IMR-90 (cell line): ENCODE data around the gene PLEKHG1. TPM values are rescaled to one million over a fixed set of nuclear protein-coding genes. Genes with fewer than 3 reads are reported as not detected.

Experiments used
- ATAC-seq: fragments of 200-7000 bp; cut with Tn5 transposase; 2 replicates; pipeline ENCODE4 v1.9.1; 2020; ENCODE audit warnings: low read depth, mild to moderate bottlenecking, moderate library complexity
- Bru-seq: library from RNA; stranded (reverse); fragments of 400-500 nt; gene quantifications from one replicate; lab custom pipeline; 2021; lab: Mats Ljungman, UMichigan
- BruChase-seq, 2 experiments: library from RNA; stranded (reverse); fragments of 400-500 nt; gene quantifications; one replicate each; lab custom pipeline; 2021; lab: Mats Ljungman, UMichigan
- BruUV-seq: library from RNA; stranded (reverse); fragments of 400-500 nt; replicated peaks from 2 replicates; lab custom pipeline; 2021; lab: Mats Ljungman, UMichigan
- CTCF ChIA-PET: fragments of 300-600 bp; formaldehyde crosslinking; extraction: SDS; loops from one replicate; lab custom pipeline; 2021; ENCODE audit warnings: antibody characterized with exemption; lab: Yijun Ruan, JAX
- POLR2A ChIA-PET: fragments of 300-600 bp; sonication (Branson Sonifier 250); formaldehyde crosslinking; loops from one replicate; lab custom pipeline; 2022; ENCODE audit warnings: antibody characterized with exemption; ENCODE audit not compliant: unreplicated experiment; lab: Charles Lee
- DNase-seq: peaks from one replicate; pipeline ENCODE4 v3.0.0; 2013
- H2AFZ ChIP-seq: replicated peaks from 2 replicates; pipeline ENCODE3; 2013; ENCODE audit warnings: low read length, mild to moderate bottlenecking; ENCODE audit not compliant: poor library complexity
- H2AK5ac ChIP-seq: 2 replicates; pipeline ENCODE4 v1.6.1; 2013; ENCODE audit warnings: low read depth, low read length, inconsistent platforms
- H2AK9ac ChIP-seq: replicated peaks from 2 replicates; pipeline ENCODE3; 2013; ENCODE audit warnings: mild to moderate bottlenecking, low read depth, low read length, moderate library complexity; ENCODE audit not compliant: poor library complexity
- H2BK120ac ChIP-seq: 2 replicates; pipeline ENCODE4 v1.6.1; 2013; ENCODE audit warnings: low read depth, low read length, inconsistent platforms
- H2BK15ac ChIP-seq: 3 replicates; pipeline ENCODE4 v1.6.1; 2013; ENCODE audit warnings: low read depth, low read length, inconsistent platforms
- H2BK20ac ChIP-seq: 2 replicates; pipeline ENCODE4 v1.6.1; 2013; ENCODE audit warnings: low read depth, mild to moderate bottlenecking, inconsistent platforms, low read length, moderate library complexity
- H2BK5ac ChIP-seq: 2 replicates; pipeline ENCODE4 v1.6.1; 2013; ENCODE audit warnings: mild to moderate bottlenecking, low read depth, low read length, inconsistent platforms; ENCODE audit not compliant: poor library complexity, severe bottlenecking
- H3K14ac ChIP-seq: replicated peaks from 2 replicates; pipeline ENCODE4 v1.6.1; 2013; ENCODE audit warnings: low read depth, low read length, inconsistent platforms
- H3K18ac ChIP-seq: 2 replicates; pipeline ENCODE4 v1.6.1; 2013; ENCODE audit warnings: low read depth, low read length, control low read depth
- H3K23ac ChIP-seq: 2 replicates; pipeline ENCODE4 v1.6.1; 2013; ENCODE audit warnings: low read depth, low read length, inconsistent platforms
- H3K27ac ChIP-seq: 2 replicates; pipeline ENCODE4 v1.5.1; 2013; ENCODE audit warnings: mild to moderate bottlenecking, control low read depth, low read length; ENCODE audit not compliant: insufficient read depth
- H3K27me3 ChIP-seq: 2 replicates; pipeline ENCODE4 v1.6.1; 2013; ENCODE audit warnings: low read length; ENCODE audit not compliant: control insufficient read depth, insufficient read depth
- H3K36me3 ChIP-seq: 2 replicates; pipeline ENCODE4 v1.6.1; 2013; ENCODE audit warnings: low read length, mixed read lengths; ENCODE audit not compliant: control insufficient read depth, insufficient read depth
- H3K4ac ChIP-seq: 2 replicates; pipeline ENCODE4 v1.6.1; 2013; ENCODE audit warnings: low read depth, low read length, inconsistent platforms
- H3K4me1 ChIP-seq: 2 replicates; pipeline ENCODE4 v1.6.1; 2013; ENCODE audit warnings: low read length, mixed read lengths; ENCODE audit not compliant: control insufficient read depth, insufficient read depth
- H3K4me2 ChIP-seq: 2 replicates; pipeline ENCODE4 v1.6.1; 2013; ENCODE audit warnings: low read depth, mild to moderate bottlenecking, control low read depth, low read length, moderate library complexity
- H3K4me3 ChIP-seq: 2 replicates; pipeline ENCODE4 v1.5.1; 2013; ENCODE audit warnings: low read depth, mild to moderate bottlenecking, control low read depth, low read length, moderate library complexity; ENCODE audit not compliant: insufficient read depth
- H3K56ac ChIP-seq: 2 replicates; pipeline ENCODE4 v1.6.1; 2013; ENCODE audit warnings: low read length, inconsistent platforms; ENCODE audit not compliant: insufficient read depth; ENCODE audit errors: extremely low read depth
- H3K79me1 ChIP-seq, 2 experiments: 2 replicates each; pipeline ENCODE4 v1.6.1; 2013; ENCODE audit warnings: low read length in 2 of 2, inconsistent platforms in 1 of 2, low read depth in 1 of 2
- H3K9ac ChIP-seq: 2 replicates; pipeline ENCODE4 v1.6.1; 2013; ENCODE audit warnings: low read depth, low read length, control low read depth
- H3K9me1 ChIP-seq: 2 replicates; pipeline ENCODE4 v1.6.1; 2013; ENCODE audit warnings: low read length, inconsistent platforms; ENCODE audit not compliant: insufficient read depth
- H3K9me3 ChIP-seq: 2 replicates; pipeline ENCODE4 v1.6.1; 2013; ENCODE audit warnings: low read length; ENCODE audit not compliant: control insufficient read depth, insufficient read depth
- H4K20me1 ChIP-seq: 2 replicates; pipeline ENCODE4 v1.6.1; 2013; ENCODE audit warnings: low read length, inconsistent platforms; ENCODE audit not compliant: insufficient read depth
- H4K5ac ChIP-seq: 2 replicates; pipeline ENCODE4 v1.6.1; 2013; ENCODE audit warnings: mild to moderate bottlenecking, low read depth, low read length, control low read depth
- H4K8ac ChIP-seq, 2 experiments: 2 replicates each; pipeline ENCODE4 v1.6.1; 2013; ENCODE audit warnings: low read depth in 2 of 2, low read length in 2 of 2, control low read depth in 1 of 2, inconsistent platforms in 1 of 2
- H4K91ac ChIP-seq: 2 replicates; pipeline ENCODE4 v1.6.1; 2013; ENCODE audit warnings: low read depth, low read length, inconsistent platforms; ENCODE audit not compliant: insufficient read depth
- BHLHE40 ChIP-seq: fragments of 150-350 bp; IDR thresholded peaks from 2 replicates; pipeline ENCODE4 v1.6.1; 2016; ENCODE audit warnings: mild to moderate bottlenecking, low read depth, low read length
- CEBPB ChIP-seq: IDR thresholded peaks from 2 replicates; pipeline ENCODE4 v1.6.1; 2012; ENCODE audit warnings: low read depth, low read length, improper control_type of control experiment
- CHD1 ChIP-seq: IDR thresholded peaks from 2 replicates; pipeline ENCODE4 v1.6.1; 2012; ENCODE audit warnings: low read depth, low read length, improper control_type of control experiment
- CTCF ChIP-seq: conservative IDR thresholded peaks from 2 replicates; pipeline ENCODE4 v1.5.1; 2012; ENCODE audit warnings: mild to moderate bottlenecking, low read depth, low read length, improper control_type of control experiment
- ELK1 ChIP-seq: fragments of 150-350 bp; IDR thresholded peaks from 2 replicates; pipeline ENCODE4 v1.6.1; 2016; ENCODE audit warnings: low read depth, mild to moderate bottlenecking, low read length, moderate library complexity, borderline replicate concordance
- FOS ChIP-seq: fragments of 150-350 bp; IDR thresholded peaks from 2 replicates; pipeline ENCODE4 v1.6.1; 2016; ENCODE audit warnings: low read depth, low read length
- MAFK ChIP-seq: IDR thresholded peaks from 2 replicates; pipeline ENCODE4 v1.6.1; 2012; ENCODE audit warnings: low read depth, low read length, improper control_type of control experiment
- MAZ ChIP-seq: IDR thresholded peaks from 2 replicates; pipeline ENCODE4 v1.6.1; 2012; ENCODE audit warnings: low read depth, mild to moderate bottlenecking, low read length, improper control_type of control experiment, moderate library complexity, borderline replicate concordance
- NFE2L2 ChIP-seq: fragments of 150-350 bp; IDR thresholded peaks from 2 replicates; pipeline ENCODE4 v1.6.1; 2016; ENCODE audit warnings: low read depth, mild to moderate bottlenecking, low read length
- POLR2A ChIP-seq: IDR thresholded peaks from 2 replicates; pipeline ENCODE4 v1.6.1; 2012; ENCODE audit warnings: mild to moderate bottlenecking, low read depth, low read length
- RAD21 ChIP-seq: IDR thresholded peaks from 2 replicates; pipeline ENCODE4 v1.6.1; 2012; ENCODE audit warnings: low read length, improper control_type of control experiment
- RCOR1 ChIP-seq: IDR thresholded peaks from 2 replicates; pipeline ENCODE4 v1.6.1; 2012; ENCODE audit warnings: mild to moderate bottlenecking, low read length, improper control_type of control experiment; ENCODE audit not compliant: insufficient replicate concordance
- WGBS, 2 experiments: methylation state at CpG; one replicate each; pipeline versions ENCODE4 v1.1.5 to v1.1.7; 2013; ENCODE audit warnings: missing lambda C conversion rate in 2 of 2; ENCODE audit not compliant: insufficient read length in 1 of 2; ENCODE audit errors: extremely low coverage in 2 of 2; 5-methylcytosine and 5-hydroxymethylcytosine counted together
- dilution Hi-C: fragments of 300-500 bp; cut with HindIII; formaldehyde crosslinking; loops from one replicate; pipeline ENCODE4 v1.14.3; 2018; ENCODE audit warnings: low sequenced_read_pairs; ENCODE audit not compliant: unreplicated experiment
- in situ Hi-C: fragments of 300-500 bp; cut with MboI; formaldehyde crosslinking; loops from 3 replicates; pipeline ENCODE4 v1.14.3; 2019; ENCODE audit warnings: low sequenced_read_pairs, inconsistent platforms, mixed read lengths
- intact Hi-C: fragments of 100-400 bp; cut with micrococcal nuclease; formaldehyde crosslinking; loops from 2 replicates; pipeline ENCODE4 v1.10.0; 2022
- long read RNA-seq: library from polyadenylated mRNA; unstranded; transcript quantifications from one replicate; pipeline ENCODE4 v2.0.0, GENCODE V29; 2021; ENCODE audit not compliant: unreplicated experiment
- polyA plus RNA-seq, 3 experiments: library from polyadenylated mRNA; depleted of rRNA; stranded (reverse); fragments of >200 nt; gene quantifications; 2 replicates each; pipeline ENCODE4 v1.2.3, GENCODE V29; 2012; ENCODE audit warnings: low replicate concordance in 1 of 3
- total RNA-seq: library from RNA; depleted of rRNA; stranded (reverse); fragments of >200 nt; gene quantifications from 2 replicates; pipeline ENCODE4 v1.2.3, GENCODE V29; 2012; rRNA removed

Gene PLEKHG1
- total RNA-seq (0.28 and 0.36 TPM in 2 replicates), polyA plus RNA-seq (2012; rRNA removed) (0.09 and 0.27 TPM in 2 replicates), Bru-seq, nascent RNA (percentile 26 among the genes with signal in this experiment), BruChase-seq, experiment 1, labeled RNA remaining after a 6-hour chase (percentile 31 among the genes with signal in this experiment), BruChase-seq, experiment 2, labeled RNA remaining after a 2-hour chase (percentile 20 among the genes with signal in this experiment)
- polyA plus RNA-seq (2012; cell fraction: cytosol; rRNA removed), result 0.03 and 0.20 TPM in 2 replicates
- polyA plus RNA-seq (2012; cell fraction: nucleus; rRNA removed; ENCODE audit: low replicate concordance), result 0.08 and 0.44 TPM in 2 replicates
- long read RNA-seq, partial matches to known transcripts, result 0 of 3 reads
- long read RNA-seq, other reads (novel, unspliced or antisense), result 3 of 3 reads

- Histone ChIP-seq H4K8ac (no peak within 1 kb of the TSS), H3K27ac (no peak within 1 kb of the TSS), H3K18ac (no peak within 1 kb of the TSS), H3K56ac (no peak within 1 kb of the TSS), H2AK5ac (no peak within 1 kb of the TSS), H3K4ac (no peak within 1 kb of the TSS), H3K14ac (no peak within 1 kb of the TSS), H3K4me3 (peak within 1 kb of the TSS; percentile 41), H4K20me1 (no peaks in the 10 kb centered on the region), H2BK5ac (no peak within 1 kb of the TSS), H4K91ac (no peak within 1 kb of the TSS), H3K79me1 (no peaks in the 10 kb centered on the region), H2BK120ac (no peak within 1 kb of the TSS), H3K9me3 (no peaks in the 10 kb centered on the region), H3K9me1 (no peaks in the 10 kb centered on the region), H3K9ac (no peak within 1 kb of the TSS), H2AFZ (peak within 1 kb of the TSS; percentile 83), H4K5ac (no peak within 1 kb of the TSS), H2BK15ac (no peak within 1 kb of the TSS), H3K23ac (no peak within 1 kb of the TSS), H2BK20ac (no peak within 1 kb of the TSS), H2AK9ac (no peak within 1 kb of the TSS), H3K36me3 (no peaks in the 10 kb centered on the region), H3K4me1 (no peaks in the 10 kb centered on the region), H3K4me2 (peak within 1 kb of the TSS; percentile 36; the same call in 1 of the 2 replicates), H3K27me3 (peaks cover 47% of the 10 kb centered on the region)
- in situ Hi-C loops, result no loop called here
- ATAC-seq (peak; percentile 93), DNase-seq (no peak)
- 0% methylated on average over 8 of the region's 54 CpGs; no CpG with 5 or more reads in 1 of the 2 experiments for WGBS, 2 experiments
- TF ChIP-seq FOS (no peak), MAFK (no peak), BHLHE40 (no peak), CTCF (no peak), MAZ (no peak), NFE2L2 (no peak), RCOR1 (no peak), RAD21 (no peak), CEBPB (no peak), POLR2A (no peak), ELK1 (no peak), CHD1 (no peak)
- intact Hi-C loops, result loop anchor here (10.0 kb wide), 1 partner anchor 215 kb away; no protein-coding TSS in a partner anchor
- dilution Hi-C loops, result no loop called here
- ChIA-PET CTCF (no interaction called here), POLR2A (no interaction called here)
- BruUV-seq, result no TSS peak
Observed at GRCh38 chr6:150599199-150600009, at the start of gene PLEKHG1. PLEKHG1 (plus strand) TSS chr6:150599885; CDS start chr6:150733682, 133,797 bp downstream.
